Activated T-helper 1 cell treated with Interleukin-2 at 50 U/mL for 16 hours (primary cell): ENCODE data around the gene KLK5.
"Not testable (repeated sequence)": the region's sequence is repeated elsewhere in the genome, so short reads cannot be mapped to it uniquely, and the experiment has no call there.

Experiments used
- DNase-seq: peaks from one replicate; pipeline ENCODE4 v3.0.0-alpha.2; 2020; ENCODE audit warnings: low read depth

Gene KLK5

GRCh38 chr19:50921426-50922316 is 31.2 kb downstream of the KLK5 start:
- no peak for DNase-seq

DNA sequence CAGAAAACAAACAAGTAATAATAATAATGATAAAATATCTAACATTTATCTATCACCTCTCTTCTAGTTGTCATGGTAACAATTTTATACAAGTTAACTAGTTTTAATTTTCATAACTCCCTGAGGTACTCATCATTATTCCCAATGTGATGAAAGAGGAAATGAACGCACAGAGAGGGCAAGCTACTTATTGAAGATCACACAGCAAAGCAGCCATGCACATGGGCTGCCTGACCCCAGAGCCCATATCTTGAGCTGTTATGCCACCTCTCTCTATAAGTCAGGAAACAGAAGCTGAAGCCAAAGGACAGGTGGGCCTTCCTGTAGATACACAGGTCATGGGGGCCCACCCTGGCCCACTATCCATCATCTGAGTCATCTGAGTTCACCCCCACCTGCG is 36.8 kb downstream of the KLK5 start:
- DNase-seq, result no peak

DNA sequence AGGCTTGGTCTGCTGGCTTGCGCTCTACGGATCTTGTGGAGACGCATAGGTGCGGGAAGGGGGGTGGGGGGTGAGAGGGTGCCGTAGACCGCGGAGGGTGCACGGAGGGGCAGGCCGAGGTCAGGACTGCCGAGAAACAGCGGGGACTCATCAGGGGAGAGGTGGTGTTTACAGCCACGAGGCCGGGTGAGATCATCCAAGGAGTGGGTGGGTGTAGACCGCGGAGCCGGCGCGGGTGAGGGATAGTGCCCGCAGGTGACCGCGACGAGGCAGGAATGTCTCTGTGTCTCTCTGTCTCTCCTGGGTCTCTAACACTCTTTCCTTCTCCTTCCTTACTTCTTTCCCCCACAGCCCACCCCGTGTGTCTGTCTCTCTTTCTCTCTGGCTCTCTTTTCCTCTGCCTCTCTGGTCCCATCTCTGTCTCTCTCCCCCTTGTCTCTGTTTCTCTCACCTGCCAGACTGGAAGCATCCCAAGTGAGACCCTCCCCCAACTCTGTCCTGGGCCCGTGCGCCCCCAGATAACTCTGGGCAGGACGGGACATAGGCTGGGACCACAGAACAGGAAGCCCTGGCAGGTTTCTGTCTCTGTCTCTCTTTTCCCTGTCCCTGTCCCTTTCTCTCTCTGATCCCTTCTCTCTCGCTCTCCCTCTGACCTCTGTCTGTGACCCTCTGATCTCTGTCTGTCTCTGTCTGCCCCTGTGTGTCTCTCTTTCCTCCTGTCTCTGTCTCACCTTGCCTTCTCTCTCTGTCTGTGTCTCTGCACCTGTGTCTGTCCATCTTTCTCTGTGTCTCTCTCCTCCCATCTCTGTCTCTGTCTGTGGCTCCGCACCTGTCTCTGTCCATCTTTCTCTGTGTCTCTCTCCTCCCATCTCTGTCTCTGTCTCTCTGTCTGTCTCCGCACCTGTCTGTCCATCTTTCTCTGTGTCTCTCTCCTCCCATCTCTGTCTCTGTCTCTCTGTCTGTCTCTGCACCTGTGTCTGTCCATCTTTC is 39.8 kb downstream of the KLK5 start:
- DNase-seq, result no peak

DNA sequence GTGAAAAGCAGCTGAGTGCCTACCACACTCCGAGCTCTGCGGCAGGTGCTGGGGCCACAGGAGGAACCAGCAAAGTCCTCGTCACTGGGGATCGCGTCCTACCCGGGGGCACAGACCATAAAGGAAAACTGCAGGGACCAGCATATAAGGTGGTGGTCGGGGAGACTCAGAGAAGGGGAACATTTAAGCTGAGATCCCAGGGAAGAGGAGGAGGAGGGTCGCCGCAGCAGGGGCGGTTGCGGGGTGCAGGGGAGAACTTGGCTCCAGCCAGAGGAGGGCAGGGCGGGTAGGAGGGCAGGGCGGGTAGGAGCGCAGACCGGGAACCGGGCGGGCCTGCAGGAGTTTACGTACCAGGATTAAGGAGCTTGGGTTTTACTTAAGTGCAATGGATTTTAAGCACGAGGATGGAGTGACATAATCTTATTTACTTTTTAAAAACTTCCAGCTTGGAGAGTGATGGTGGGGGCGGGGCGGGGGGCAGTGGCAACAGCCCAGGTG is 40.7 kb downstream of the KLK5 start:
- no peak for DNase-seq

- no peak for DNase-seq
Observed at GRCh38 chr19:50911206-50912101, 41.4 kb downstream of the KLK5 start, which contains the start of gene KLK4. KLK4 (minus strand) TSS chr19:50911395; CDS start chr19:50910738, 657 bp downstream.

GRCh38 chr19:50910722-50911121 is 42.1 kb downstream of the KLK5 start:
- DNase-seq, result no peak

DNA sequence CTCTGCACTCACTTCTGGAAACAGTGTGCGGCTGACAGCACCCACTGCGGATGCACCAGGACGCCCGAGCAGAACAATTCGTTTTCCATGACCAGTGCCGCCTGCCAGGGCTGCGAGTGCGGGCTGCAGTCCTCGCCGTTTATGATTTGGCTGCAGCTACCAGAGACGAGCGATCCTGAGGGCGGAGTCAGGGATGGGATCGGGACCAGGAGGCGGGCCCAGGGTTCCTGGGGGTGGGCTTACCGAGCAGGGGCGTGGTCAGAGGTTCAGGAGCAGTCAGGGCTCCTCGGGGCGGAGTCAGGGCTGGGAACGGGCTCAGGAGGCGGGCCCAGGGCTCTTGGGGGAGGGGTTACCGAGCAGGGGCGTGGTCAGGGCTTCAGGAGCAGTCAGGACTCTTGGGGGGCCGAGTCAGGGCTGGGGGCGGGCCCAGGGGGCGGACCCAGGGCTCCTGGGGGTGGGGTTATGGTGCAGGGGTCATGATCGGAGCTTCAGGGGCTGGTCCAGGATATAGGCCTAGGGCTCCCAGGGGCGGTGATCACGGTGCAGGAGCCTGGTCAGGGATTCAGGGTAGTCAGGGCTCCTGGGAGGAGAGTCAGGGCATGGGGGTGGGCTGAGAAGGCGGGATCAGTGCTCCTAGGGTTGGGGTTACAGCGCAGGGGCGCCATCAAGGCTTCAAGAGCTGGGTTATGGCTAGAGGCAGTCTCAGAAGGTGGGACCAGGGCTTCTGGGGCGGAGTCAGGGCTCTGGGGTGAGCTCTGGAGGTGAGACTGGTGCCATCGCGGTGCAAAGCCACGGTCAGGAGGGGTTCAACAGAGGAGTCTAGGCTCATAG is 43.4 kb downstream of the KLK5 start:
- no peak for DNase-seq

- no peak for DNase-seq
Observed at GRCh38 chr19:50908336-50908735, 44.5 kb downstream of the KLK5 start.

GRCh38 chr19:50906217-50906616 is 46.6 kb downstream of the KLK5 start:
- DNase-seq, result no peak

GRCh38 chr19:50902640-50903039 is 50.2 kb downstream of the KLK5 start:
- no peak for DNase-seq

DNA sequence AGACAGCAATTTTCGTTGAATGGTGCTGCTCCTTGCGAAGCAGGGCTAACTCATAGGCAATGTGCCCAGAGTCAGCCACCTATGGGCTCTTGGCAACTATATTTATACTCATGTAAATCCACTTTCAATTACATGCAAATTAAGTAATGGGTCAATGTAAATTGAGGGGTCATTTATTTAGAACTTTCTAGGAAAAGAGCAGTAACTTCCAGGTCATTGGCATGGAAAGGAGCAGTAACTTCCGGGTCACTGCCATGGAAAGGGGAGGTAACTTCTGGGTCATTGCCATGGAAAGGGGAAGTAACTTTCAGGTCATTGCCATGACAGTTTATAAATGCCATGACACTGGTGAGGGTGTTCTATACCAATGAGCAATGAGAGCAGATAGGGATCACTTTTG is 53.3 kb downstream of the KLK5 start:
- no peak for DNase-seq

- no peak for DNase-seq
Observed at GRCh38 chr19:50898018-50898417, 54.8 kb downstream of the KLK5 start.

- DNase-seq, result no peak
Observed at GRCh38 chr19:50897612-50898011, 55.2 kb downstream of the KLK5 start.

DNA sequence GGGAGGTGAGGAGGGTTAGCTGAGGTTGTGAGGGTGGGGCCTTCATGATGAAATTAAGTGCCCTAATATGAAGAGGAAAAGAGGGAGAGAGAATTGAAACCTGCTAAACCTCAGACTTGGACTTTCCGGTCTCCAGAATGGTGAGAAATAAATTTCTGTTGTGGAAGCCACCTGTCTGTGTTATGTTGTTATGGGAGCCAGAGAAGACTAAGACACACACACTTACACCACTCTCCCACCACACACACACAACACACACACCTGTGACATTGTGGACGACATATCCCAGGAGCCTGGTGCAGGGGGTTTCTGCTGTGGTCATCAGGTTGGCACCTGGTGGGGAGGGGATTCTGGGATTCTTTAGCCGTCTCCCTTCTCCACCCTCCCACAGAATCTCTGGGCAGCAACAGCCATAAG is 55.6 kb downstream of the KLK5 start:
- no peak for DNase-seq

- no peak for DNase-seq
Observed at GRCh38 chr19:50896591-50897190, 56.1 kb downstream of the KLK5 start.

DNA sequence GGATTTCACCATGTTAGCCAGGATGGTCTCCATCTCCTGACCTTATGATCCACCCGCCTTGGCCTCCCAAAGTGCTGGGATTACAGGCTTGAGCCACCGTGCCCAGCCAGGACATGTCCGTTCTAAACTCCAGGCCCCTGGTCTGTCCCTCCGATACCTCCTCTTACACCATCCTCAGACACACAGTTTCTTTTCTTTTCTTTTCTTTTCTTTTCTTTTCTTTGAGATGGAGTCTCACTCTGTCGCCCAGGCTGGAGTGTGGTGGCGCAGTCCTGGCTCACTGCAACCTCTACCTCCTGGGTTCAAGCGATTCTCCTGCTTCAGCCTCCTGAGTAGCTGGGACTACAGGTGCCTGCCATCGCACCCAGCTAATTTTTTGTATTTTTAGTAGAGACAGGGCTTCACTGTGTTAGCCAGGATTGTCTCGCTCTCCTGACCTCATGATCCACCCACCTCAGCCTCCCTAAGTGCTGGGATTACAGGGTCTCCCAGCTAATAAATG is 56.7 kb downstream of the KLK5 start:
- DNase-seq, result not testable (repeated sequence)

DNA sequence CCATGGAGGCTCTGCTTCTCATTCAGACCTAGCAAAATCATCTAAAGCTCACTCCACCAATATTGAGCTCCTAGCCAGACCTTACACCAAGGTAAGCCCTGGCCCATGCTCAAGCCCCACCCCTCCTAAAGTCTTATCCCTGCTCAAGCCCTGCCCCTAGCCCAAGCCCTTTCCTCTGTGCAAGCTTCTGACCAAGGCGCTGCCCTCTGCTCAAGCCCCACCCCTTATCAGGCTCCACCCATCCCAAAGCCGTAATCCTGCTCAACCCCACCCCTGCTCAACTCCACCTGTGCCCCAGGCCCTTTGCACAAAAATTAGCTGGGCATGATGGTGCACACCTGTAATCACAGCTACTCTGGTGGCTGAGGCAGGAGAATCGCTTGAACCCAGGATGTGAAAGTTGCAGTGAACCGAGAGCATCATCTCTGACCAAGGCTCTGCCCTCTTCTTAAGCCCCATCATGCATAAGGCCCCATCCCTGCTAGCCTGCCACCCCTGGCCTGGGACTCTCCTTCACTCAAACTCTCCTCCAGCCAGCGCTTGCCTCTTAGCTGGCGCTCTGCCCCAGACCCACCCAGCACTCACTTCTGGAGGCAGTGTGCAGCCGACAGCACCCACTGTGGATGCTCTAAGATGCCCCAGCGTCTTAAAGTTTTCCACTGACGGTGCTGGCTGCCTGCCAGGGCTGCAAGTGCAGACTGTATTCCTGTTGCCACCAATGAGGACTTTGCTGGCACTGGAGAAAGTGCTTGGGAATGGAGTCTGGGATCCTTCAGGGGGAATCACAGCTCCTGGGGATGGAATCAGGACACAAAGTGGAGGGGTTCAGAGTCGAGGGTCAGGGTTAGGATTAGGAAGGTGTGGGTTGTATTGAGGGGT is 58.1 kb downstream of the KLK5 start:
- DNase-seq, result no peak
